Naive thymus-derived CD8-positive, alpha-beta T cell (primary cell): ENCODE data around the gene EPHB2. TPM values are rescaled to one million over a fixed set of nuclear protein-coding genes. Genes with fewer than 3 reads are reported as not detected.

ENCODE experiments used
- ATAC-seq, 2 donors: fragments of 150-1000 bp; cut with Tn5 transposase in 1 of 2; sonication (Bioruptor Pico), chemical (Tn5 transposase) in 1 of 2; 1 replicate in 1 of 2; 2 replicates in 1 of 2; pipeline ENCODE4 v1.10.0; 2021; ENCODE audit warnings: mild to moderate bottlenecking in 2 of 2, moderate library complexity in 2 of 2
- POLR2A ChIA-PET: fragments of 350-600 bp; sonication (Branson Sonifier 250); formaldehyde crosslinking; loops from one replicate; lab custom pipeline; 2021; ENCODE audit warnings: antibody characterized with exemption; lab: Charles Lee
- DNase-seq, 10 donors: peaks; one replicate each; pipeline versions ENCODE4 v3.0.0 to v3.0.0-alpha.2; 2020 to 2022
- H3K27ac Mint-ChIP-seq, 10 donors: one replicate each; pipeline ENCODE4 v1.8.0; 2020 to 2022; ENCODE audit warnings: mild to moderate bottlenecking in 10 of 10, mixed read lengths in 10 of 10, moderate library complexity in 4 of 10, inconsistent platforms in 1 of 10
- H3K27me3 Mint-ChIP-seq, 5 donors: one replicate each; pipeline ENCODE4 v1.8.0; 2021 to 2022; ENCODE audit warnings: mixed read lengths in 5 of 5
- H3K36me3 Mint-ChIP-seq, 3 donors: one replicate each; pipeline ENCODE4 v1.8.0; 2020 to 2022; ENCODE audit warnings: mixed read lengths in 3 of 3, mild to moderate bottlenecking in 2 of 3, inconsistent platforms in 1 of 3
- H3K4me1 Mint-ChIP-seq, 4 donors: one replicate each; pipeline ENCODE4 v1.8.0; 2021 to 2022; ENCODE audit warnings: mixed read lengths in 4 of 4
- H3K4me3 Mint-ChIP-seq, 10 donors: one replicate each; pipeline ENCODE4 v1.8.0; 2020 to 2022; ENCODE audit warnings: mild to moderate bottlenecking in 10 of 10, mixed read lengths in 10 of 10, moderate library complexity in 6 of 10, inconsistent platforms in 1 of 10
- H3K9me3 Mint-ChIP-seq, 9 donors: one replicate each; pipeline ENCODE4 v1.8.0; 2020 to 2022; ENCODE audit warnings: mixed read lengths in 9 of 9, mild to moderate bottlenecking in 3 of 9, inconsistent platforms in 1 of 9, moderate library complexity in 1 of 9
- polyA plus RNA-seq, 3 donors: library from polyadenylated mRNA; unstranded; fragments of 300-500 nt; fragmentation: Illumina TruSeq; gene quantifications; one replicate each; pipeline ENCODE4 v1.2.3, GENCODE V29; 2021
- total RNA-seq, 8 experiments: library from RNA in 2 of 8; stranded (reverse) in 2 of 8; gene quantifications; one replicate each; pipeline ENCODE4 v1.2.3 and lab custom pipeline; 2021 to 2026

The EPHB2 gene
- total and polyA plus RNA-seq, 5 experiments from 2014 or later = 0.21 to 0.25 TPM; not detected in 3

DNA sequence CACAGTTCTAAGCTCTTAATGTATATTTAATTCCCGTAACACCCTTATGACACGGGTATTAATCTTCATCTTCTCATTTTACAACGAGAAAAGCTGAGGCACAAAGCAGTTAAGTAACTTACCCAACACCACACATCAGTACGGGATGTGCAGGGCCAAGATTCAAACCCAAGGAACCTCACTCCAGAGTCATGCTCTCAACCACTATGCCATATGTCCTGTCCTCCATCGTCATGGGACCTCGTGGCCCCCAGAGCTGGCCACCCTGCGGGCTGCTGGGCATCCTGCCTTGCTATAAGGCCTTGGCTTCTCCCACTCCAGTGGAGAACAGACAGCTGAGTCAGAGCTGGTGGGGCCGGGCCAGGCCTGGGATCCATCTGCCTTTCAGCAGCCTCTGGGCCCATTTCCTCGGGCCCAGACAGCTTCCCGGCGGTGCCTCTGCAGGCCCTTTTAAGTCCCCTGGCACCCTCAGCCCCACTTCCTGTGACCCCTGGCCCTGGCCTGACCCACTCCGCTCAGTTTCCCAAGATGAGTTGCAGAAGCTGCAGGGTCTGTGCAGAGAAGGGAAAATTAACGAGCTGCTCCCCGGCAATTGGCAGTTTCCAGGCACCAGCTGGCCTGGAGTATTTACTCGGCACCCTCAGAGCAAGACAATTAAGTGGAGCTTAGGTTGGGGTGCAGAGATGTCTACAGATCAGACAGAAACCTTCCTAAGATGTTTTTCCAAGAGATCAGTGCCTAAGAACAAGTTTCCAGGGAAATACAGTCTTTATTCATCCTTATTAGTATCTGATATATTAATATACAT, 98.2 kb downstream of the EPHB2 start:
- Mint-ChIP-seq H3K27me3 (peaks cover 0 to 10% (median 9%) of the 10 kb centered on the region in 5 donors), H3K4me3 (no peak overlapping the region), H3K4me1 (no peaks in the 10 kb centered on the region), H3K9me3 (no peaks in the 10 kb centered on the region), H3K36me3 (no peaks in the 10 kb centered on the region), H3K27ac (peak overlapping the region in 1 of 10 donors; percentile 91)
- DNase-seq (peak in 1 of 10 donors; percentile 46), ATAC-seq (no peak)
- POLR2A ChIA-PET = no interaction called here

GRCh38 chr1:22809783-22810182, 99.1 kb downstream of the EPHB2 start:
- H3K27me3 Mint-ChIP-seq = peaks cover 0 to 10% (median 9%) of the 10 kb centered on the region in 5 donors
- ATAC-seq = no peak
- no peaks in the 10 kb centered on the region for H3K4me1 Mint-ChIP-seq
- no peak for DNase-seq
- no peaks in the 10 kb centered on the region for H3K36me3 Mint-ChIP-seq
- no peaks in the 10 kb centered on the region for H3K9me3 Mint-ChIP-seq
- H3K27ac Mint-ChIP-seq = peak overlapping the region in 1 of 10 donors; percentile 0
- no peak overlapping the region for H3K4me3 Mint-ChIP-seq
- POLR2A ChIA-PET = no interaction called here

- POLR2A ChIA-PET = no interaction called here
- Mint-ChIP-seq H3K4me1 (no peaks in the 10 kb centered on the region), H3K9me3 (no peaks in the 10 kb centered on the region), H3K36me3 (no peaks in the 10 kb centered on the region), H3K4me3 (no peak overlapping the region), H3K27me3 (peaks cover 0 to 8% (median 7%) of the 10 kb centered on the region in 5 donors), H3K27ac (peak overlapping the region in 2 of 10 donors; percentile 53 to 72)
- no peak for ATAC-seq
- DNase-seq = no peak
These were observed 99.7 kb downstream of the EPHB2 start for GRCh38 chr1:22810378-22810777.

- H3K4me3 Mint-ChIP-seq = no peak overlapping the region
- no peaks in the 10 kb centered on the region for H3K9me3 Mint-ChIP-seq
- no peaks in the 10 kb centered on the region for H3K4me1 Mint-ChIP-seq
- no peak overlapping the region for H3K27ac Mint-ChIP-seq
- POLR2A ChIA-PET = no interaction called here
- DNase-seq (no peak), ATAC-seq (no peak)
- H3K27me3 Mint-ChIP-seq = peaks cover 0 to 4% (median 0%) of the 10 kb centered on the region in 5 donors
- H3K36me3 Mint-ChIP-seq = no peaks in the 10 kb centered on the region
These were observed 101.6 kb downstream of the EPHB2 start for GRCh38 chr1:22812092-22812880.

- H3K27ac Mint-ChIP-seq = peak overlapping the region in 1 of 10 donors; percentile 34
- DNase-seq (no peak), ATAC-seq (no peak)
- no peaks in the 10 kb centered on the region for H3K36me3 Mint-ChIP-seq
- POLR2A ChIA-PET = no interaction called here
- peaks cover 0 to 4% (median 0%) of the 10 kb centered on the region in 5 donors for H3K27me3 Mint-ChIP-seq
- no peaks in the 10 kb centered on the region for H3K4me1 Mint-ChIP-seq
- no peaks in the 10 kb centered on the region for H3K9me3 Mint-ChIP-seq
- no peak overlapping the region for H3K4me3 Mint-ChIP-seq
These were observed 102.6 kb downstream of the EPHB2 start for GRCh38 chr1:22812993-22813790.

DNA sequence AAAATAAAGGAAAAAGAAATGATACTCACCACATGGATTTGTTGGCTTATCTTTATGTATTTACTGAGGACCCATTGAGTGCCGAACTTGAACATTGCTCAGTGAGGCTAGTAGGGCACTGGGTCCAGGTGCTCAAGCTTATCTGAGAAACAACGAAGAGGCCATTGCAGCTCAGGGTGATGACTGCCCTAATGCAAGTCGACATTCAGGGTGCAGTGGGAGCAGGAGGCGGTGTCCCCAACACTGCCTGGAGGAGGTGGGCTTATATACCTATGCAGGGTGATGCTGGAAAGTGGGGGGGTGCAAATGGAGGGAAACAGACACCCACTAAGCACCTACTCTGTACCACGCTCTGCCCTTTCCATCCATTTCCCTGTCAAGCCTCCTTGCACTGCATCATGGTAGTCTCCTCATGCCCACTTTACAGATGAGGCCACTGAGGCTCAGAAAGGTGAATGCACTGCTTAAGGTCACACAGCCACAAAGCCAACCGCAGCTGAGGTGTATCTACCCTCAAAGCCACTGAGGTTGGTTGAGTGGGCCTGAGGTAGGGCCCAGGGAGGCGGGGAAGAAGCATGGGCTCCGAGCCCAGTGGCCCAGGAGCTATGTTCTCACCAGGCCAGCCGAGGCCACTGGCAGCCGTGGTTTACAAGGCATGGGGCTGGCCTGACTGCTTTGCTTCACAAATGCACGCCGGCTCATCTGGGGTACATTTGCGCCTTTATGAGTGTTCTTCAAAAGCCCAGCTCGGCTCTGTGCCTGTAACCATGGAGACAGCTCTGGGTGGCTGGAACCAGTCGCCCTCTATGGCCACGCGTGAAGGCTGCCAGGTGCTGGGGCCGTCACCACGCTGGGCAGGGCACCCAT, 103.8 kb downstream of the EPHB2 start:
- POLR2A ChIA-PET = no interaction called here
- Mint-ChIP-seq H3K4me3 (no peak overlapping the region), H3K27ac (no peak overlapping the region), H3K4me1 (no peaks in the 10 kb centered on the region), H3K36me3 (no peaks in the 10 kb centered on the region), H3K9me3 (no peaks in the 10 kb centered on the region), H3K27me3 (peaks cover 0 to 14% (median 2%) of the 10 kb centered on the region in 5 donors)
- no peak for ATAC-seq
- no peak for DNase-seq

DNA sequence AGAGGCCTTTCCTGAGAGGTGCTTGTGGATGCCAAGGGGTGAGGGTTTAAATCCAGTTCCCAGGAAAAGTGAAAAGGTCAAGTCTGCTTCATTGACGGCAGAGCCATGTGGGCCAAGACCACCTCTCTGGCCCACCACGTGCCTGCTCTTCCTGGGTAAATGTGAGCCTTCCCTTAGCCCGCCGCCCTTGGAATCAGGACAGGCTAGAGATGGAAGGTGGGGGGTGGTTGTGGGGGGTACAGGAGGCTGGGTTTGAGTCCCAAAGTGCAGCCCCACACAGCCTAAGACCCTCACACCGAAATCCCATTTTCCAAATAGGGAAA, 104.4 kb downstream of the EPHB2 start:
- POLR2A ChIA-PET = no interaction called here
- Mint-ChIP-seq H3K4me3 (no peak overlapping the region), H3K9me3 (no peaks in the 10 kb centered on the region), H3K4me1 (no peaks in the 10 kb centered on the region), H3K27me3 (peaks cover 0 to 14% (median 3%) of the 10 kb centered on the region in 5 donors), H3K27ac (no peak overlapping the region), H3K36me3 (no peaks in the 10 kb centered on the region)
- no peak for ATAC-seq
- DNase-seq = no peak

DNA sequence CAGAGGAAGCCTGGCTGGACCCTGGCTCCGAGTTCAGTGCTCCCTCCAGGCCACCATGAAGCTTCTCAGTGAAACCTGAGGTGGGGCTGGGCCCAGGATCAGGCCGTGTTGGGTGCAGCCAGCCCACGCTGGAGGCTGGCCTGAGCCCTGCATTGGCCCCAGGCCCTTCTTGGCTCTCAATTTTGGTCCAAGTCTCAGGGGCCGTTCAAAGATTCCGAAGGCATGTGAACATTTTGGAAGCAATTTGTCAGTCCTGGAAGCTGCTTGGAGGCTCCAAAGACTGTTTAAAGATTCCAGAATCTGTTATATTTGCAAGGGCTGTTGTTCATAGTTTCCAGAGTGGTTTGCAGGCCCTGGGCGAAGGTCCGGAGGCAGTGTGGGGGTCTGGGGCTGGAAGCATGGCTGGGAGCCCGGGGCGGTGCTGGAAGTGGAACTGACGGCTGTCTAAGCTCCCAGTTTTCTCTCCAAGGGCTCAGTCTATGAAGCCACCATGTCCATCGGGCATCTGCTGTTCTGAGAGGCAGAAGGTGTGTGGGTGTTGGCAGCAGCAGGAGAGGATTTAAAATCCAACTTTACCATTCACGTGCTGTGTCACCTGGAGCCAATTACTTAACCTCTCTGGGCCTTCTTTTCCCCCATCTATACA, 104.9 kb downstream of the EPHB2 start:
- no peak overlapping the region for H3K4me3 Mint-ChIP-seq
- H3K4me1 Mint-ChIP-seq = no peaks in the 10 kb centered on the region
- peaks cover 0 to 14% (median 4%) of the 10 kb centered on the region in 5 donors for H3K27me3 Mint-ChIP-seq
- POLR2A ChIA-PET = no interaction called here
- H3K27ac Mint-ChIP-seq = no peak overlapping the region
- no peak for ATAC-seq
- no peaks in the 10 kb centered on the region for H3K9me3 Mint-ChIP-seq
- DNase-seq = no peak
- H3K36me3 Mint-ChIP-seq = no peaks in the 10 kb centered on the region

- no peaks in the 10 kb centered on the region for H3K36me3 Mint-ChIP-seq
- no peaks in the 10 kb centered on the region for H3K9me3 Mint-ChIP-seq
- DNase-seq (no peak), ATAC-seq (no peak)
- H3K4me1 Mint-ChIP-seq = no peaks in the 10 kb centered on the region
- no peak overlapping the region for H3K27ac Mint-ChIP-seq
- H3K4me3 Mint-ChIP-seq = no peak overlapping the region
- H3K27me3 Mint-ChIP-seq = peaks cover 0 to 14% (median 4%) of the 10 kb centered on the region in 5 donors
- POLR2A ChIA-PET = no interaction called here
These were observed 105.6 kb downstream of the EPHB2 start for GRCh38 chr1:22816067-22816775.

DNA sequence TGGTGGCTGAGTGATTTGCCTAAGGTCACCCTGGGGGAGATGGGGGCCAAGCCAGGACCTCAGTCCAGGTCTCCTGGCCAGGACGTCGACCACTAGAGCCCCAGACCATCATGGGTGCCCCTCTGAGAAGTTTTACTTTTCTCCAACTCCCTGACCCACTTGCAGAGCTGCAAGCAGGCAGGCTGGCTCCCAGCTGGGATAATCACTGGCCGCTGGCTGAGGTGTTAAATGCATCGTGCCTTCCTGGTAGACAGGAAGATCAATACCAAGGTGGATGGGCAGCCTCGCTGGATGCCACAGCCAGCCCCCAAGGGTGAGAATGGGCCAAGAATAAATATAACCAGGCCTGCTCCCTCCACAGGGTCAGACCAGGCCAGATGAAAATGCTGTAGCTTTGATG, 106.2 kb downstream of the EPHB2 start:
- Mint-ChIP-seq H3K36me3 (no peaks in the 10 kb centered on the region), H3K27ac (no peak overlapping the region), H3K4me1 (no peaks in the 10 kb centered on the region), H3K27me3 (peaks cover 0 to 14% (median 4%) of the 10 kb centered on the region in 5 donors), H3K9me3 (no peaks in the 10 kb centered on the region), H3K4me3 (no peak overlapping the region)
- POLR2A ChIA-PET = no interaction called here
- DNase-seq (no peak), ATAC-seq (no peak)

- POLR2A ChIA-PET = no interaction called here
- no peaks in the 10 kb centered on the region for H3K4me1 Mint-ChIP-seq
- no peak overlapping the region for H3K4me3 Mint-ChIP-seq
These were observed 106.8 kb downstream of the EPHB2 start for GRCh38 chr1:22817462-22817861.

More at GRCh38 chr1:22817462-22817861, 106.8 kb downstream of the EPHB2 start:
- DNase-seq = no peak
- Mint-ChIP-seq H3K36me3 (no peaks in the 10 kb centered on the region), H3K9me3 (no peaks in the 10 kb centered on the region), H3K27ac (no peak overlapping the region), H3K27me3 (peaks cover 0 to 9% (median 4%) of the 10 kb centered on the region in 5 donors)
- ATAC-seq = no peak
